ENCODE results near the gene SUN3. TPM values are rescaled to one million over a fixed set of nuclear protein-coding genes. Genes with fewer than 3 reads are reported as not detected.
"Not testable (repeated sequence)": the region's sequence is repeated elsewhere in the genome, so short reads cannot be mapped to it uniquely, and the experiment has no call there.

SUN3 gene
- total RNA-seq, 1 experiment from 2014 or later: not detected

DNA sequence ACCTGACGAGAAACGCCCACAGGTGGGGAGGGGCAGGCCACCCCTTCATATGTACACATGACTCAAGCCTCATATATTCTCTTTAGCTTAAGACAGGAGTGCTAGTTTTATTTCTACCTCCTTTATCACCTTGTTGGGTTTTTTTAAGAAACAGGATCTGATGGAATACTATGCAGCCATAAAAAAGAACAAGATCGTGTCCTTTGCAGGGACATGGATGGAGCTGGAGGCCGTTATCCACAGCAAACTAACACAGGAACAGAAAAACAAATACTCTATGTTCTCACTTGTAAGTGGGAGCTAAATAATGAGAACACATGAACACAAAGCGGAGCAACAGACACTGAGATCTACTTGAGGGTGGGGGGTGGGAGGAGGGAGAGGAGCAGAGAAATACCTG lies 38.3 kb downstream of the SUN3 start:
- Histone ChIP-seq H2BK120ac (ENCODE audit: low read depth, low read length, poor library complexity, severe bottlenecking) (no peak overlapping the region), H3K4ac (ENCODE audit: low read depth, low read length) (no peak overlapping the region), H3K14ac (ENCODE audit: insufficient read depth, low read length) (no peak overlapping the region), H3K27ac (ENCODE audit: insufficient read length, low read depth, low read length) (no peak overlapping the region), H2AFZ (ENCODE audit: low read length) (no peak overlapping the region), H4K8ac (replicated peaks; ENCODE audit: insufficient read length, low read depth, low read length) (no peak overlapping the region), H3K56ac (ENCODE audit: insufficient read length, low read depth, low read length) (no peak overlapping the region), H2BK5ac (ENCODE audit: insufficient read length, low read length) (no peak overlapping the region), H4K20me1 (ENCODE audit: control insufficient read depth, insufficient read depth, insufficient read length) (no peaks in the 10 kb centered on the region), H3K23ac (ENCODE audit: insufficient read length, low read depth, low read length) (no peak overlapping the region), H2AK5ac (ENCODE audit: insufficient read length, low read length) (no peak overlapping the region), H3K9ac (ENCODE audit: extremely low read depth, insufficient read length, low read length) (no peak overlapping the region), H2BK20ac (ENCODE audit: low read depth, low read length, poor library complexity, severe bottlenecking) (no peak overlapping the region), H3K4me1 (ENCODE audit: insufficient read depth, low read length) (no peaks in the 10 kb centered on the region), H3K4me2 (ENCODE audit: insufficient read depth, insufficient read length, low read length) (no peak overlapping the region), H3T11ph (ENCODE audit: low read length) (no peak overlapping the region), H2BK12ac (ENCODE audit: insufficient read length, low read depth, low read length) (no peak overlapping the region), H3K18ac (ENCODE audit: insufficient read length, low read depth, low read length) (no peak overlapping the region), H2BK15ac (ENCODE audit: low read depth, low read length) (no peak overlapping the region), H3K23me2 (ENCODE audit: insufficient read length, low read depth, low read length, poor library complexity, severe bottlenecking) (peaks cover 3% of the 10 kb centered on the region), H3K79me2 (ENCODE audit: insufficient read depth, low read length) (no peaks in the 10 kb centered on the region), H4K5ac (ENCODE audit: insufficient read length, low read depth, low read length) (no peak overlapping the region), H3K79me1 (ENCODE audit: insufficient read depth, low read depth, low read length, poor library complexity, severe bottlenecking) (no peaks in the 10 kb centered on the region), H4K91ac (ENCODE audit: insufficient read length, low read depth, low read length) (no peak overlapping the region), H3K27me3 (ENCODE audit: insufficient read depth, low read length) (no peaks in the 10 kb centered on the region), H3K9me3 (ENCODE audit: control insufficient read depth, low read depth, low read length) (no peaks in the 10 kb centered on the region)
- no CpG with 5 or more reads among the region's 5 CpGs for WGBS (ENCODE audit: extremely low coverage, insufficient read length, low lambda C conversion rate)
- peak overlapping the region in 1 of 2 experiments; percentile 50; a peak in 1 of 5 replicates for H3K4me3 Mint-ChIP-seq
- H3K27ac Mint-ChIP-seq: peak overlapping the region in 2 of 3 experiments; percentile 1 to 94; a peak in 3 of 7 replicates
- DNase-seq: no peak
- TF ChIP-seq, protein P1, sequence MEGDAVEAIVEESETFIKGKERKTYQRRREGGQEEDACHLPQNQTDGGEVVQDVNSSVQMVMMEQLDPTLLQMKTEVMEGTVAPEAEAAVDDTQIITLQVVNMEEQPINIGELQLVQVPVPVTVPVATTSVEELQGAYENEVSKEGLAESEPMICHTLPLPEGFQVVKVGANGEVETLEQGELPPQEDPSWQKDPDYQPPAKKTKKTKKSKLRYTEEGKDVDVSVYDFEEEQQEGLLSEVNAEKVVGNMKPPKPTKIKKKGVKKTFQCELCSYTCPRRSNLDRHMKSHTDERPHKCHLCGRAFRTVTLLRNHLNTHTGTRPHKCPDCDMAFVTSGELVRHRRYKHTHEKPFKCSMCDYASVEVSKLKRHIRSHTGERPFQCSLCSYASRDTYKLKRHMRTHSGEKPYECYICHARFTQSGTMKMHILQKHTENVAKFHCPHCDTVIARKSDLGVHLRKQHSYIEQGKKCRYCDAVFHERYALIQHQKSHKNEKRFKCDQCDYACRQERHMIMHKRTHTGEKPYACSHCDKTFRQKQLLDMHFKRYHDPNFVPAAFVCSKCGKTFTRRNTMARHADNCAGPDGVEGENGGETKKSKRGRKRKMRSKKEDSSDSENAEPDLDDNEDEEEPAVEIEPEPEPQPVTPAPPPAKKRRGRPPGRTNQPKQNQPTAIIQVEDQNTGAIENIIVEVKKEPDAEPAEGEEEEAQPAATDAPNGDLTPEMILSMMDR (conservative IDR thresholded peaks at IDR 0.05): no peak
- peaks cover 2 to 6% of the 10 kb centered on the region in 2 experiments for H3K9me3 Mint-ChIP-seq
- H3K36me3 Mint-ChIP-seq (ENCODE audit: insufficient read depth in 1 of 3, low read depth in 3 of 3): peaks cover 0 to 6% (median 4%) of the 10 kb centered on the region in 3 experiments; a peak in 3 of 7 replicates
- peaks cover 32% of the 10 kb centered on the region in 2 experiments for H3K4me1 Mint-ChIP-seq
- H3K27me3 Mint-ChIP-seq (ENCODE audit: low read depth): no peaks in the 10 kb centered on the region

DNA sequence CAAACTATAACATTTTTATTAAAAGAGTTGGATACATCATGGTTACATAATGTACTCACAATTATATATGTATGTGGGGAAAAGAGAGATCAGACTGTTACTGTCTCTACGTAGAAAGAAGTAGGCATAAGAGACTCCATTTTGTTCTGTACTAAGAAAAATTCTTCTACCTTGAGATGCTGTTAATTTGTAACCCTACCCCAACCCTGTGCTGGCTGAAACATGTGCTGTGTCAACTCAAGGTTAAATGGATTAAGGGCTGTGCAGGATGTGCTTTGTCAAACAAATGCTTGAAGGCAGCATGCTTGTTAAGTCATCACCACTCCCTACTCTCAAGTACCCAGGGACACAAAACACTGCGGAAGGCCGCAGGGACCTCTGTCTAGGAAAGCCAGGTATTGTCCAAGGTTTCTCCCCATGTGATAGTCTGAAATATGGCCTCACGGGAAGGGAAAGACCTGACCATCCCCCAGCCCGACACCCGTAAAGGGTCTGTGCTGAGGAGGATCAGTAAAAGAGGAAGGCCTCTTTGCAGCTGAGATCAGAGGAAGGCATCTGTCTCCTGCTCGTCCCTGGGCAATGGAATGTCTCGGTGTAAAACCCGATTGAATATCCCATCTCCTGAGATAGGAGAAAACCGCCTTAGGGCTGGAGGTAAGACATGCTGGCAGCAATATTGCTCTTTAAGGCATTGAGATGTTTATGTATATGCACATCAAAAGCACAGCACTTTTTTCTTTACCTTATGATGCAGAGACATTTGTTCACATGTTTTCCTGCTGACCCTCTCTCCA lies 39.1 kb downstream of the SUN3 start:
- not testable (repeated sequence) for H4K8ac ChIP-seq (replicated peaks; ENCODE audit: insufficient read length, low read depth, low read length); H3K23ac ChIP-seq (ENCODE audit: insufficient read length, low read depth, low read length); H2BK120ac ChIP-seq (ENCODE audit: low read depth, low read length, poor library complexity, severe bottlenecking); H3K9me3 ChIP-seq (ENCODE audit: control insufficient read depth, low read depth, low read length); H3K4me1 ChIP-seq (ENCODE audit: insufficient read depth, low read length); H3T11ph ChIP-seq (ENCODE audit: low read length); H3K18ac ChIP-seq (ENCODE audit: insufficient read length, low read depth, low read length); H3K56ac ChIP-seq (ENCODE audit: insufficient read length, low read depth, low read length); H3K9ac ChIP-seq (ENCODE audit: extremely low read depth, insufficient read length, low read length); H3K4me3 Mint-ChIP-seq; H3K79me1 ChIP-seq (ENCODE audit: insufficient read depth, low read depth, low read length, poor library complexity, severe bottlenecking); H3K4me2 ChIP-seq (ENCODE audit: insufficient read depth, insufficient read length, low read length); H4K20me1 ChIP-seq (ENCODE audit: control insufficient read depth, insufficient read depth, insufficient read length); H3K27me3 Mint-ChIP-seq (ENCODE audit: low read depth); H2BK15ac ChIP-seq (ENCODE audit: low read depth, low read length); H3K79me2 ChIP-seq (ENCODE audit: insufficient read depth, low read length); H3K27ac ChIP-seq (ENCODE audit: insufficient read length, low read depth, low read length); H3K14ac ChIP-seq (ENCODE audit: insufficient read depth, low read length); H2BK20ac ChIP-seq (ENCODE audit: low read depth, low read length, poor library complexity, severe bottlenecking); H2BK5ac ChIP-seq (ENCODE audit: insufficient read length, low read length); H3K36me3 Mint-ChIP-seq (ENCODE audit: insufficient read depth in 1 of 3, low read depth in 3 of 3); H3K23me2 ChIP-seq (ENCODE audit: insufficient read length, low read depth, low read length, poor library complexity, severe bottlenecking); H4K91ac ChIP-seq (ENCODE audit: insufficient read length, low read depth, low read length); H2AK5ac ChIP-seq (ENCODE audit: insufficient read length, low read length); H3K9me3 Mint-ChIP-seq; H3K4ac ChIP-seq (ENCODE audit: low read depth, low read length); H2BK12ac ChIP-seq (ENCODE audit: insufficient read length, low read depth, low read length); H3K27me3 ChIP-seq (ENCODE audit: insufficient read depth, low read length); H4K5ac ChIP-seq (ENCODE audit: insufficient read length, low read depth, low read length); H2AFZ ChIP-seq (ENCODE audit: low read length)
- DNase-seq: peak; percentile 56
- no CpG with 5 or more reads among the region's 10 CpGs for WGBS (ENCODE audit: extremely low coverage, insufficient read length, low lambda C conversion rate)
- peaks cover 32% of the 10 kb centered on the region in 2 experiments for H3K4me1 Mint-ChIP-seq
- H3K27ac Mint-ChIP-seq: peak overlapping the region; percentile 77 to 94 (median 89); a peak in 4 of 7 replicates
